ENCODE data around the gene JAGN1.
"Not testable (repeated sequence)": the region's sequence is repeated elsewhere in the genome, so short reads cannot be mapped to it uniquely, and the experiment has no call there.

The JAGN1 gene

DNA sequence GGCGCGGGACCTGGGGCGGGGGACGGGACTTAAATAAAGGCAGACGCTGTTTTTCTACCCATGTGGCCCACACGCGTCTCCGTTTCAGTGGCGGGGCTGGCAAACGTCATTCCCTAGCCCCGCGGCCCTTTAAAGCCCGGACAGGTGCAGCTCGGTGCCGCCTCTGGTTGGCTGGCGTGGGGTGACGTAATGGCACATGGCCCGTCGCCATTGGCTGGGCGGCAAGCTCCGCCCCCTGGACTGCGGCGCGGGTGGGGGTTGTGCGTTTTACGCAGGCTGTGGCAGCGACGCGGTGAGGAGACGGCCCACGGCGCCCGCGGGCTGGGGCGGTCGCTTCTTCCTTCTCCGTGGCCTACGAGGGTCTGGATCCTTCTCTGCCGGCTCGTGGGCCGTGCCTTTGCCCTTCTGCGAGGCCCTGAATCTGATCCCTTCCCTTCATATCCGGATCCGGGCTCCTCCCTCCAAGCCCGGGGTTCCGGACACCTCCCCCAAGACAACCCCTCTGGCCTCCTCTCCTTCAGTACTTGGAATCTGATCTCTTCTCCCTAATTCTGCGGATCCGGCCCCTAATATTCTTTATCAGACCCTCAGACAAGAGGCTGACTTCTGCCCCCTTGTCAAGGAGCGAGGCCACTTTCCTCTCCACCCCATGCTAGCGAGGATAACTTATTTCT is 43.3 kb downstream of the JAGN1 start, which contains the start of gene CRELD1:
CRELD1 (plus strand) TSS at position 274 of the 674 bp plus-strand sequence. CDS start 605 bp downstream, outside the sequence.
- DNase-seq (ENCODE audit: low read depth), result peak; percentile 82
- TF ChIP-seq CTCF (conservative IDR thresholded peaks at IDR 0.05; ENCODE audit: low read depth, low read length), result no peak
- peak within 1 kb of the TSS; percentile 76 for H3K4me3 ChIP-seq (ENCODE audit: low read length)

DNA sequence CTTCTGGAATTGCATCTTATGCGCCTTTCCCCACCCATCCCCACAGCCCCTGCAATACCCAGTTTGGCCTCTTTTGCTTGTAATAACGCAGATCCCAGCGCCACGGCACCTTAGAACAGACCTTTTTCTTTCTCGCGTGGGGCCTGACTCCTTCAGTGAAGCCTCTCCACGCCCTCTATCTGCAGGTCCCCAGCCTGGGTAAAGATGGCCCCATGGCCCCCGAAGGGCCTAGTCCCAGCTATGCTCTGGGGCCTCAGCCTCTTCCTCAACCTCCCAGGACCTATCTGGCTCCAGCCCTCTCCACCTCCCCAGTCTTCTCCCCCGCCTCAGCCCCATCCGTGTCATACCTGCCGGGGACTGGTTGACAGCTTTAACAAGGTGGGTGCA is 43.8 kb downstream of the JAGN1 start:
- no peak for DNase-seq (ENCODE audit: low read depth)
- H3K4me3 ChIP-seq (ENCODE audit: low read length), result peak overlapping the region; percentile 76

DNA sequence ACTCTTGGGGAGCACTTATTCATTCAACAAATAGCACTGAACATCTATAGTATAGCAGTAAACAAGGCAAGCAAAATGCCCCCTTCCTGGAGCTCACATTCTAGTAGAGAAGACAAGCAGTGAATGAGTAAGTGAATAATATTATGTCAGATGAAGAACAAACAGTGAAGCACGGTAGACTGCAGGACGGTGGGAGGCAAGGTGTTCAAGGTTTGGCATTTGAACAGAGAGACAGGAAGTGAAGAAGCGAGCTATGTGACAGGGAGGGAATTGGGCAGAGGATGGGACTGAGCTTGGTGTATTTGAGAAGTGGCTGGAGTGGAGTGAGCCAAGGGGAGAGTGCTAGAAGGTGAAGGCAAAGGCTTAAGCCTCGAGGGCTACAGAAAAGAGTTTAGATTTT is 44.6 kb downstream of the JAGN1 start:
- no peak for TF ChIP-seq CTCF (conservative IDR thresholded peaks at IDR 0.05; ENCODE audit: low read depth, low read length)
- no peak for DNase-seq (ENCODE audit: low read depth)
- no peak overlapping the region for H3K4me3 ChIP-seq (ENCODE audit: low read length)

More for the DNA sequence above, 43.8 kb downstream of the JAGN1 start:
- peak; percentile 27 for TF ChIP-seq CTCF (conservative IDR thresholded peaks at IDR 0.05; ENCODE audit: low read depth, low read length)

GRCh38 chr3:9935966-9936510 is 45.6 kb downstream of the JAGN1 start:
- H3K4me3 ChIP-seq (ENCODE audit: low read length), result no peak overlapping the region
- DNase-seq (ENCODE audit: low read depth), result no peak

GRCh38 chr3:9937486-9938238 is 47.3 kb downstream of the JAGN1 start:
- H3K4me3 ChIP-seq (ENCODE audit: low read length), result no peak overlapping the region
- TF ChIP-seq CTCF (conservative IDR thresholded peaks at IDR 0.05; ENCODE audit: low read depth, low read length), result no peak
- no peak for DNase-seq (ENCODE audit: low read depth)

More at GRCh38 chr3:9935966-9936510, 45.6 kb downstream of the JAGN1 start:
- no peak for TF ChIP-seq CTCF (conservative IDR thresholded peaks at IDR 0.05; ENCODE audit: low read depth, low read length)

GRCh38 chr3:9938966-9939365 is 48.6 kb downstream of the JAGN1 start:
- H3K4me3 ChIP-seq (ENCODE audit: low read length), result no peak overlapping the region
- DNase-seq (ENCODE audit: low read depth), result no peak
- TF ChIP-seq CTCF (conservative IDR thresholded peaks at IDR 0.05; ENCODE audit: low read depth, low read length), result no peak

DNA sequence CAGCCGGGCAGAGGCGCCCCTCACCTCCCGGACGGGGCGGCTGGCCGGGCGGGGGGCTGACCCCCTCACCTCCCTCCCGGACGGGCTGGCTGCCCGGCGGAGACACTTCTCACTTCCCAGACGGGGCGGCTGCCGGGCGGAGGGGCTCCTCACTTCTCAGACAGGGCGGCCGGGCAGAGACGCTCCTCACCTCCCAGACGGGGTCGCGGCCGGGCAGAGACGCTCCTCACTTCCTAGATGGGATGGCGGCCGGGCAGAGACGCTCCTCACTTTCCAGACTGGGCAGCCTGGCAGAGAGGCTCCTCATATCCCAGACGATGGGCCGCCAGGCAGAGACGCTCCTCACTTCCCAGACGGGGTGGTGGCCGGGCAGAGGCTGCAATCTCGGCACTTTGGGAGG is 49.5 kb downstream of the JAGN1 start:
- not testable (repeated sequence) for H3K4me3 ChIP-seq (ENCODE audit: low read length); DNase-seq (ENCODE audit: low read depth)

All from retinal pigment epithelial cell (primary cell).